Measurements from ENCODE around the gene MYLK. TPM values are rescaled to one million over a fixed set of nuclear protein-coding genes. Genes with fewer than 3 reads are reported as not detected.
"Not testable (repeated sequence)": the region's sequence is repeated elsewhere in the genome, so short reads cannot be mapped to it uniquely, and the experiment has no call there.

The MYLK gene
- total RNA-seq, 1 experiment from 2014 or later, result 52.7 TPM

GRCh38 chr3:123723522-123724168 is 160.5 kb downstream of the MYLK start:
- peak; percentile 74 for DNase-seq (ENCODE audit: low read depth)

DNA sequence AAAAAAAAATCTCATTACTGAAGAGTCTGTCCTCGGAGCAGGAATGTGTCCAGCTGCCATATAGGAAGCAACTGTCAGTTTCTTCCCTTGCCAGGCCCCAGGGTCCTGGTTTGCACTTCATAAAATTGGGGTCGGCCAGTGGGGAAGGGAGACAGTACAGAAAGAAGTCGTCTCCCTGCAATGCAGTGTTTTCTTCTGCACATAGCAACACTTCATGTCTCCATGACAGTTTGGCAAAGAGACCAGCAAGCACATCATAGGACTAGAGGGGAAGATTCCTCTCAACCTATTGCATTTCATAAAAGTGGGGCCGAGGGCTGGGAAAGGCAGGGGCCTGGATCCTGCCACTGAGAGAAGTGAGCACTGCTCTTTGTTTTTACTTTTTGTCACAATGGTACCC is 161.1 kb downstream of the MYLK start:
- DNase-seq (ENCODE audit: low read depth), result no peak

- DNase-seq (ENCODE audit: low read depth), result no peak
Measured at GRCh38 chr3:123722456-123722855, 161.7 kb downstream of the MYLK start.

DNA sequence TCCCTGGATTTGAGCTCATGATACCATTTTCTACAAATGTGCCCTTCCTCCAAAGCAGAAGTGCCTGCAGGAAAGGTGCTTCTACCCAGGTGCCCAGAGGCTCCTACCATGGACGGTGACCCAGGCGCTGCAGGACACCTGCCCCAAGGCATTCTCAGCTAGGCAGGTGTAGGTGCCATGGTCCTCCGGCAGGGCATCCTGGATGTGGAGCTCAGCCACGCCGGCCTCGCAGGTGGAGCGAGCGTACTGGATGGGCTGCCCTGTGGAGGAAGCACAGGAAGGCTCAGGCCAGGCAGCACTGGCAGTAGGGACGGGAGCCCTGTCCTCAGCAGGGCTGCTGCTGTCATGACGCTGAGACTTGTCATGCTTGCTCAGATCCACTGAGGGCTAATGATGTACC is 162.1 kb downstream of the MYLK start:
- DNase-seq (ENCODE audit: low read depth), result no peak

DNA sequence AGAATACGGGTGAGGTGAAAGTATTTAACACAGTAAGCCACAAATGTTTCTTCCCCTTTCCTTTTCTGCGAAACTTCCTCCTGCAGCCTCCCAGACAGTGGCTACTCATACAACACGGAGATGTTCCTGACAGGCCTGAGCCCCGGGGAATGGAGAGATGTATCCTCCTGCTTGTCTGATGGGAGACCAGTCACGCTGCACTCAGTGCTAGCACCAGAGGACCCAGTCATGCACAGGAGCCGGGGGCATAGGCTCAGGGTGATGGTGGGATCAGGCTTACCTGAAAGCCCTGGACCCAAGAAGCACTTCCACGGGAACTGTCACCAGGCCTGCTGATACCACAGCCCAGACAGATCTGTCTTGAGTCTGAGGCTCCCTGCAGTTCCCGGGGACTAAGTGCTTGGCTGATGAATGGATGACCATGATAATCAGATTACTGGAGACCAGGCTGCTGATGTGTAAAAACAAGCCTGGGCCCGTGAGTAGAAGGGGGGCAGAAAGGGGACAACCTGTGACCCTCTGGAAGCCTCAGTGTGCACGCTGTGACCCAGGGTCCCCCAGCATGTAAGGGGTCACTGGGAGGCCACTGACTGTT is 162.9 kb downstream of the MYLK start:
- not testable (repeated sequence) for DNase-seq (ENCODE audit: low read depth)

DNA sequence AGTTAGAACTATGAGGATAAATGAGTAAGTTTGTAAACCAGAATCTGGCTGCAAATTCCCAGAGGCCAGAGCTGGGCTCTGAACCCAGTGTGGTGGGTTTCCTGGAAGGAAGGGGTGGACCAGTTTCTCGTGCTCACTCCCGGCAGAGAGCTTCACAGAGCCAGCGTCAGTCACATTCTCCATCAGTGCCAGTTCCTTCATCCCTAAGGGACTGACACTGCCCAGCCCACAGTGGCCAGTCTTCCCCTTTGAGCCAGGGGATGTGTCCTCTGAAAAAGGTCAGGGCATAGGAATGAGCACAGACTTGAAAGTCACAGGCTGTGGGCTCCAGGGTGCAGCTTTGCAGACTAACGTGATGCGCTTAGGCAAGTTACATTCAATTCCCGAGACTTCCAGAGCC is 163.5 kb downstream of the MYLK start:
- DNase-seq (ENCODE audit: low read depth), result no peak

DNA sequence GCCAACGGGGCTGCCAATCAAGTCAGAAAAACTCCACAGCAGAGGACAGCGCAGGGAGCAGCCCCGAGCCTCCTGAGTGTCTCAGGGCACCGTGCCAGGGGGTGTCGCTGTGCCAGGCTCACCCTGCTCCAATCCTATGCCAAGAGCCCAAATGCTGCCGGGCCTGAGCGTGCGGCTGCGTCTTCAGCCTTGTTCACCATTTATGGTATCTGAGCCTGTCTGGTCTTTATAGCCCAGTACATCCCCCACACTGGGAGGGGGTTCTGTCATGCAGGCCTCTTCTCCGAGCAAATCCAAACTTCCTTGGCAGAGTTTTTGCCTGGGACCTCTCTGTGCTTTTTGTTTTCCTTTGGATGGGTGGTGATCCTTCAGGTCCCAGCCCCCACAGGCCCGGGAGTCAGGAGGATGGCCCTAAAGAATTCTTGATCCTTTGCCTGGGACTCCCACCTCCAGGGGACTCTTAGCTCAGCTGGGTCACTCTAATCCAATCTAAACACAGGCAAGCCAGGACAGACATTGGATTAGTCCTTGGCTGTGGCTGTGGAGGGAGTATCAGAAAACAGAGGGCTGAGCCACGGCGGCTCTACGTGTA is 164.2 kb downstream of the MYLK start:
- DNase-seq (ENCODE audit: low read depth), result no peak

- peak; percentile 71 for DNase-seq (ENCODE audit: low read depth)
Measured at GRCh38 chr3:123719061-123719756, 164.9 kb downstream of the MYLK start.

- DNase-seq (ENCODE audit: low read depth), result no peak
Measured at GRCh38 chr3:123718108-123718507, 166.0 kb downstream of the MYLK start.

GRCh38 chr3:123717451-123717850 is 166.7 kb downstream of the MYLK start:
- DNase-seq (ENCODE audit: low read depth), result not testable (repeated sequence)

DNA sequence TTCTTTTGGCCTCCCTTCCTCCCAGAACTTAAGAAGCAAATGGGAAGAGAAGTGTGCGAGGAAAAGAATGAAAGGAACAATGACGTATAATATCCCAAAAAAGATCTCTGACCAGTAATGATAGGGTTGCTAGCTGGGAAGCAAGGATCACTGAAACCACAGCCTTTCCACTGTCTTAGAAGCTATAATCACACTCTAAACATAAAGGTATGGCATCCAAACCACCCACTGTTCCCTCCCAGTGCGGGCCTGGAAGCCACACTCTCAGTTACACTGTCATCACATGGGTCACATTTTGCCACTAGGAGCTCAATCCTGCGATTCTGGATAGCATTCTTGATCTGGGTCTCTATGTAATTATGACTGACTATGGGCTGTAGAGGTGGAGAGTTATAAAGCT is 167.7 kb downstream of the MYLK start:
- DNase-seq (ENCODE audit: low read depth), result no peak

GRCh38 chr3:123713211-123713610 is 170.9 kb downstream of the MYLK start:
- DNase-seq (ENCODE audit: low read depth), result no peak

- no peak for DNase-seq (ENCODE audit: low read depth)
Measured at GRCh38 chr3:123712077-123712860, 171.9 kb downstream of the MYLK start.

- DNase-seq (ENCODE audit: low read depth), result no peak
Measured at GRCh38 chr3:123711356-123711755, 172.8 kb downstream of the MYLK start.

DNA sequence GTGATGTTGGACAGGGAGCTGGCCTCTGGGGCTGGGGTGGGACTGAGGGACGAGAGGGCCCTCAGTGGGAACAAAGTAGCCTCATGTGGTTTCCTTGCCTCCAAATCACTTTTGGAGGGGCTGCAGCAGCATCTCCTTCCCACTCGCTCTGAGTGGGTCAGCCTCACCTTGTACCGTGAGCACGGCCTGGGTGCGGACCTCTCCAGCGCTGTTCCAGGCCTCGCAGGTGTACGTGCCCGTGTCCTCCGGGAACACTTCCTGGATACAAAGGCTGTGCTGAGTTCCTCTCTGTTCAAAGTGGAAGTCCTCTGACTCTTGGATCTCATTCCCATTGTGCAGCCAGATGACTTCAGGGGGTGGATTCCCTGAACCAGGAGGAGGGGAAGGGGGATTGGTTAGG is 175.6 kb downstream of the MYLK start:
- no peak for DNase-seq (ENCODE audit: low read depth)

GRCh38 chr3:123707641-123708040 is 176.5 kb downstream of the MYLK start:
- not testable (repeated sequence) for DNase-seq (ENCODE audit: low read depth)

- DNase-seq (ENCODE audit: low read depth), result peak; percentile 27
Measured at GRCh38 chr3:123706871-123707270, 177.3 kb downstream of the MYLK start.

GRCh38 chr3:123705488-123706285 is 178.4 kb downstream of the MYLK start:
- no peak for DNase-seq (ENCODE audit: low read depth)

DNA sequence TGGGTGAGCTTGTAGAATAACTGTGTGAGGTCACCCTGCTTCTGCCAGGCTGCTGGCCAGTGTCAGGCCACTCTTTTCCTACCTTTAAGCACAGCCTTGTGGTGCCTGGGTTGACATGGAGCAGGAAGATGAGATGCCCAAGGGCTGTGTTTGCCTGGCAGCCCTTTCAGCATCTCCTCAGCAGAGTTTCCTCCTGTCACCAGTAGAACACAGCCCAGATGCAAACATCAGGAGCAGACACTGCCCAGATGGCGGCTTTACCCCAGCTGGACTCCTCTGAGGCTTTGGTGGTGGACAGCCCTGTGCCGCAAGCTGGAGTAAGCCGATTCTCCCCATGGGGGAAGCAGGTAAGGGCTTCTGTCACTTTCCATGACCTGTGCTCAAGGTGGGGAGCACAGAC is 180.5 kb downstream of the MYLK start:
- not testable (repeated sequence) for DNase-seq (ENCODE audit: low read depth)

GRCh38 chr3:123702720-123703119 is 181.4 kb downstream of the MYLK start:
- DNase-seq (ENCODE audit: low read depth), result no peak

- peak; percentile 59 for DNase-seq (ENCODE audit: low read depth)
Measured at GRCh38 chr3:123702057-123702456, 182.1 kb downstream of the MYLK start.
